HepG2 (cell line): ENCODE measurements around the gene SIX4. TPM values are rescaled to one million over a fixed set of nuclear protein-coding genes. Genes with fewer than 3 reads are reported as not detected.

Source experiments
- MED13 ChIP-seq: sonication (generic); formaldehyde crosslinking; IDR thresholded peaks from 2 replicates; pipeline ENCODE4 v1.5.0; 2020; ENCODE audit warnings: missing genetic modification reagents
- MZF1 ChIP-seq: sonication (generic); formaldehyde crosslinking; IDR thresholded peaks from 2 replicates; pipeline ENCODE4 v1.8.1; 2023; ENCODE audit warnings: mild to moderate bottlenecking, missing genetic modification reagents, borderline replicate concordance
- SMAD9 ChIP-seq: sonication (generic); formaldehyde crosslinking; IDR thresholded peaks from 2 replicates; pipeline ENCODE4 v1.5.1; 2020; ENCODE audit warnings: mild to moderate bottlenecking, missing genetic modification reagents
- ZBTB8A ChIP-seq: sonication (generic); formaldehyde crosslinking; IDR thresholded peaks from 2 replicates; pipeline ENCODE4 v1.4.0; 2020; ENCODE audit warnings: mild to moderate bottlenecking, low read depth, missing genetic modification reagents, borderline replicate concordance
- ZNF317 ChIP-seq: sonication (generic); formaldehyde crosslinking; IDR thresholded peaks from 2 replicates; pipeline ENCODE4 v1.5.0; 2020; ENCODE audit warnings: mild to moderate bottlenecking, missing genetic modification reagents
- ZNF496 ChIP-seq: sonication (generic); formaldehyde crosslinking; IDR thresholded peaks from 2 replicates; pipeline ENCODE4 v1.8.1; 2023; ENCODE audit warnings: mild to moderate bottlenecking, moderate library complexity, missing genetic modification reagents; ENCODE audit not compliant: insufficient replicate concordance
- ZNF563 ChIP-seq: sonication (generic); formaldehyde crosslinking; IDR thresholded peaks from 2 replicates; pipeline ENCODE4 v1.8.0; 2022; ENCODE audit warnings: mild to moderate bottlenecking, moderate library complexity, missing genetic modification reagents
- polyA plus RNA-seq, 8 experiments: library from polyadenylated mRNA; depleted of rRNA in 3 of 8; stranded (reverse) in 7 of 8; unstranded in 1 of 8; fragments of >200 nt; fragmentation: Illumina TruSeq in 4 of 8; extraction: Trizol in 4 of 8; gene quantifications; 2 replicates each; pipeline versions ENCODE4 v1.2.1 to v1.2.3, GENCODE V29; 2011 to 2016; ENCODE audit warnings: low read depth in 4 of 8, missing spikeins in 1 of 8, mixed read lengths in 1 of 8; ENCODE audit not compliant: insufficient read depth in 1 of 8
- total RNA-seq, 5 experiments: library from RNA; depleted of rRNA; stranded (reverse); fragments of >200 nt; fragmentation: Illumina TruSeq; extraction: Trizol; gene quantifications; 2 replicates each; pipeline ENCODE4 v1.2.3, GENCODE V29; 2016; ENCODE audit warnings: low read depth in 1 of 5
- TF ChIP-seq, protein P1 (sequence below): sonication (generic); formaldehyde crosslinking; IDR thresholded peaks from one replicate; pipeline ENCODE4 v1.5.1; 2020; ENCODE audit warnings: mild to moderate bottlenecking, missing genetic modification reagents; ENCODE audit errors: not compliant biosample characterization
- TF ChIP-seq, protein P2 (sequence below): sonication (generic); formaldehyde crosslinking; IDR thresholded peaks from 2 replicates; pipeline ENCODE4 v1.4.0; 2020; ENCODE audit warnings: low read depth, mild to moderate bottlenecking, missing genetic modification reagents
- TF ChIP-seq, protein P3 (sequence below): sonication (generic); formaldehyde crosslinking; IDR thresholded peaks from 2 replicates; pipeline ENCODE4 v1.4.0; 2020; ENCODE audit warnings: missing genetic modification reagents
- TF ChIP-seq, protein P4 (sequence below): sonication (generic); formaldehyde crosslinking; IDR thresholded peaks from 2 replicates; pipeline ENCODE4 v1.5.1; 2020; ENCODE audit warnings: missing genetic modification reagents, mild to moderate bottlenecking, borderline replicate concordance
- TF ChIP-seq, protein P5 (sequence below): sonication (generic); formaldehyde crosslinking; IDR thresholded peaks from 2 replicates; pipeline ENCODE4 v1.4.0; 2020; ENCODE audit warnings: mild to moderate bottlenecking, missing genetic modification reagents
- TF ChIP-seq, protein P6 (sequence below): sonication (generic); formaldehyde crosslinking; conservative IDR thresholded peaks from 2 replicates; pipeline ENCODE4 v1.5.0; 2020; ENCODE audit warnings: missing genetic modification reagents

SIX4 gene
- total and polyA plus RNA-seq, 2 of the 13 experiments (the other 11 are each of a cell fraction or from before 2014, with no cell fraction given), result 5.0 to 6.0 TPM

DNA sequence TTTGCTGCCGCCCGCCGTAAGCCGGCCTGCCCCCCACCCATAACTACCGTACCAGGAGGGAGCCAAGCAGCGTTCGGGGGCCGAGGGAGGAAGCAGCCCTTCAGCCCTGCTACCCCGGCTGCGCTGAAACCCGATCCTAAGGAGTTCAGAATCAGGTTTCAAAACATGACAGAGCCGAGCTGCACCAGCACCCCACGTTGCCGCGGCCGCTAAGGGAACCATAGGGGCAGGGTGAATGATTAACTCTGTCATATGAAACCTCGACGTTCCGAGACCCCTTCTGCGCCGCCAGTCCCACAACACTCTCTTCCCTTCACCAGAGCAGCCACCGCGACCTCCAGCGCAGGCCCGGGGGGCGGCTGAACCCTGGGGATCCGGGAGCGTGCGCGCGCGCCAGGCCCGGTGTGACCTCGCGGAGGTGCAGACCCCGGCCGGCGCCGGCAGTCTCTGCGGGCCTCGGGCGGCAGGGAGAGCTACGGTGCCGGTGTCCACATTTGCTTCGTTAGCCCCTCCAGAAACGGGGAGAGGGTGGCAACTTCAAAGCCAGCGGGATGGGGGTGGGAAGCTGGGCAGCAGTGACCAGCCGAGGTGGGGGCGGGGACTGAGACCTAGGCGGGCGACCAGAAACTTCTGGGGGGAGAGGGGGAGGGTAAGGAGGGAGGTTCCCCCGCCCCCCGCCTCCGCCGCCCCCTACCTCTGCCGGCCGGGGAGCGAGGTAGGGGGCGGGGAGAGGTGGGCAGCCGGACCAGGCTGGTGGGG lies 1.6 kb downstream of the SIX4 start (continued):
- TF ChIP-seq, protein P1, sequence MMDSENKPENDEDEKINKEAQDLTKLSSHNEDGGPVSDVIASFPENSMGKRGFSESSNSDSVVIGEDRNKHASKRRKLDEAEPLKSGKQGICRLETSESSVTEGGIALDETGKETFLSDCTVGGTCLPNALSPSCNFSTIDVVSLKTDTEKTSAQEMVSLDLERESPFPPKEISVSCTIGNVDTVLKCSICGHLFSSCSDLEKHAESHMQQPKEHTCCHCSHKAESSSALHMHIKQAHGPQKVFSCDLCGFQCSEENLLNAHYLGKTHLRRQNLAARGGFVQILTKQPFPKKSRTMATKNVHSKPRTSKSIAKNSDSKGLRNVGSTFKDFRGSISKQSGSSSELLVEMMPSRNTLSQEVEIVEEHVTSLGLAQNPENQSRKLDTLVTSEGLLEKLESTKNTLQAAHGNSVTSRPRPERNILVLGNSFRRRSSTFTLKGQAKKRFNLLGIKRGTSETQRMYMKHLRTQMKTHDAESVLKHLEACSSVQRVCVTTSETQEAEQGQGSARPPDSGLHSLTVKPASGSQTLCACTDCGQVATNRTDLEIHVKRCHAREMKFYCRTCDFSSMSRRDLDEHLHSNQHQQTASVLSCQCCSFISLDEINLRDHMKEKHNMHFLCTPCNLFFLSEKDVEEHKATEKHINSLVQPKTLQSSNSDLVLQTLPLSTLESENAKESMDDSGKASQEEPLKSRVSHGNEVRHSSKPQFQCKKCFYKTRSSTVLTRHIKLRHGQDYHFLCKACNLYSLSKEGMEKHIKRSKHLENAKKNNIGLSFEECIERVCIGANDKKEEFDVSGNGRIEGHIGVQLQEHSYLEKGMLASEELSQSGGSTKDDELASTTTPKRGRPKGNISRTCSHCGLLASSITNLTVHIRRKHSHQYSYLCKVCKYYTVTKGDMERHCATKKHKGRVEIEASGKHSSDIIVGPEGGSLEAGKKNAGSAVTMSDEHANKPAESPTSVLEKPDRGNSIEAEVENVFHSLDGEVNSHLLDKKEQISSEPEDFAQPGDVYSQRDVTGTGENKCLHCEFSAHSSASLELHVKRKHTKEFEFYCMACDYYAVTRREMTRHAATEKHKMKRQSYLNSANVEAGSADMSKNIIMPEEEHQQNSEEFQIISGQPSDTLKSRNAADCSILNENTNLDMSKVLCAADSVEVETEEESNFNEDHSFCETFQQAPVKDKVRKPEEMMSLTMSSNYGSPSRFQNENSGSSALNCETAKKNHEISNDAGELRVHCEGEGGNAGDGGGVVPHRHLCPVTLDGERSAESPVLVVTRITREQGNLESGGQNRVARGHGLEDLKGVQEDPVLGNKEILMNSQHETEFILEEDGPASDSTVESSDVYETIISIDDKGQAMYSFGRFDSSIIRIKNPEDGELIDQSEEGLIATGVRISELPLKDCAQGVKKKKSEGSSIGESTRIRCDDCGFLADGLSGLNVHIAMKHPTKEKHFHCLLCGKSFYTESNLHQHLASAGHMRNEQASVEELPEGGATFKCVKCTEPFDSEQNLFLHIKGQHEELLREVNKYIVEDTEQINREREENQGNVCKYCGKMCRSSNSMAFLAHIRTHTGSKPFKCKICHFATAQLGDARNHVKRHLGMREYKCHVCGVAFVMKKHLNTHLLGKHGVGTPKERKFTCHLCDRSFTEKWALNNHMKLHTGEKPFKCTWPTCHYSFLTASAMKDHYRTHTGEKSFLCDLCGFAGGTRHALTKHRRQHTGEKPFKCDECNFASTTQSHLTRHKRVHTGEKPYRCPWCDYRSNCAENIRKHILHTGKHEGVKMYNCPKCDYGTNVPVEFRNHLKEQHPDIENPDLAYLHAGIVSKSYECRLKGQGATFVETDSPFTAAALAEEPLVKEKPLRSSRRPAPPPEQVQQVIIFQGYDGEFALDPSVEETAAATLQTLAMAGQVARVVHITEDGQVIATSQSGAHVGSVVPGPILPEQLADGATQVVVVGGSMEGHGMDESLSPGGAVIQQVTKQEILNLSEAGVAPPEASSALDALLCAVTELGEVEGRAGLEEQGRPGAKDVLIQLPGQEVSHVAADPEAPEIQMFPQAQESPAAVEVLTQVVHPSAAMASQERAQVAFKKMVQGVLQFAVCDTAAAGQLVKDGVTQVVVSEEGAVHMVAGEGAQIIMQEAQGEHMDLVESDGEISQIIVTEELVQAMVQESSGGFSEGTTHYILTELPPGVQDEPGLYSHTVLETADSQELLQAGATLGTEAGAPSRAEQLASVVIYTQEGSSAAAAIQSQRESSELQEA (CRISPR knock-in tag), result no peak
- TF ChIP-seq ZNF317, result no peak
- TF ChIP-seq MED13 (CRISPR knock-in tag), result no peak
- no peak for TF ChIP-seq SMAD9 (CRISPR knock-in tag)
- TF ChIP-seq, protein P2, sequence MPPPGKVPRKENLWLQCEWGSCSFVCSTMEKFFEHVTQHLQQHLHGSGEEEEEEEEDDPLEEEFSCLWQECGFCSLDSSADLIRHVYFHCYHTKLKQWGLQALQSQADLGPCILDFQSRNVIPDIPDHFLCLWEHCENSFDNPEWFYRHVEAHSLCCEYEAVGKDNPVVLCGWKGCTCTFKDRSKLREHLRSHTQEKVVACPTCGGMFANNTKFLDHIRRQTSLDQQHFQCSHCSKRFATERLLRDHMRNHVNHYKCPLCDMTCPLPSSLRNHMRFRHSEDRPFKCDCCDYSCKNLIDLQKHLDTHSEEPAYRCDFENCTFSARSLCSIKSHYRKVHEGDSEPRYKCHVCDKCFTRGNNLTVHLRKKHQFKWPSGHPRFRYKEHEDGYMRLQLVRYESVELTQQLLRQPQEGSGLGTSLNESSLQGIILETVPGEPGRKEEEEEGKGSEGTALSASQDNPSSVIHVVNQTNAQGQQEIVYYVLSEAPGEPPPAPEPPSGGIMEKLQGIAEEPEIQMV (CRISPR knock-in tag), result no peak
- no peak for TF ChIP-seq MZF1 (CRISPR knock-in tag)
- no peak for TF ChIP-seq ZBTB8A (CRISPR knock-in tag)
- no peak for TF ChIP-seq ZNF496 (CRISPR knock-in tag)
- TF ChIP-seq, protein P3, sequence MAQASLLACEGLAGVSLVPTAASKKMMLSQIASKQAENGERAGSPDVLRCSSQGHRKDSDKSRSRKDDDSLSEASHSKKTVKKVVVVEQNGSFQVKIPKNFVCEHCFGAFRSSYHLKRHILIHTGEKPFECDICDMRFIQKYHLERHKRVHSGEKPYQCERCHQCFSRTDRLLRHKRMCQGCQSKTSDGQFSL (CRISPR knock-in tag), result no peak
- TF ChIP-seq, protein P4, sequence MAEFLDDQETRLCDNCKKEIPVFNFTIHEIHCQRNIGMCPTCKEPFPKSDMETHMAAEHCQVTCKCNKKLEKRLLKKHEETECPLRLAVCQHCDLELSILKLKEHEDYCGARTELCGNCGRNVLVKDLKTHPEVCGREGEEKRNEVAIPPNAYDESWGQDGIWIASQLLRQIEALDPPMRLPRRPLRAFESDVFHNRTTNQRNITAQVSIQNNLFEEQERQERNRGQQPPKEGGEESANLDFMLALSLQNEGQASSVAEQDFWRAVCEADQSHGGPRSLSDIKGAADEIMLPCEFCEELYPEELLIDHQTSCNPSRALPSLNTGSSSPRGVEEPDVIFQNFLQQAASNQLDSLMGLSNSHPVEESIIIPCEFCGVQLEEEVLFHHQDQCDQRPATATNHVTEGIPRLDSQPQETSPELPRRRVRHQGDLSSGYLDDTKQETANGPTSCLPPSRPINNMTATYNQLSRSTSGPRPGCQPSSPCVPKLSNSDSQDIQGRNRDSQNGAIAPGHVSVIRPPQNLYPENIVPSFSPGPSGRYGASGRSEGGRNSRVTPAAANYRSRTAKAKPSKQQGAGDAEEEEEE (CRISPR knock-in tag), result no peak
- TF ChIP-seq, protein P5, sequence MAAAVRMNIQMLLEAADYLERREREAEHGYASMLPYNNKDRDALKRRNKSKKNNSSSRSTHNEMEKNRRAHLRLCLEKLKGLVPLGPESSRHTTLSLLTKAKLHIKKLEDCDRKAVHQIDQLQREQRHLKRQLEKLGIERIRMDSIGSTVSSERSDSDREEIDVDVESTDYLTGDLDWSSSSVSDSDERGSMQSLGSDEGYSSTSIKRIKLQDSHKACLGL (CRISPR knock-in tag), result peak; percentile 81; the same call in 1 of the 2 replicates
- no peak; the same call in 1 of the 2 replicates for TF ChIP-seq ZNF563 (CRISPR knock-in tag)
- TF ChIP-seq, protein P6, sequence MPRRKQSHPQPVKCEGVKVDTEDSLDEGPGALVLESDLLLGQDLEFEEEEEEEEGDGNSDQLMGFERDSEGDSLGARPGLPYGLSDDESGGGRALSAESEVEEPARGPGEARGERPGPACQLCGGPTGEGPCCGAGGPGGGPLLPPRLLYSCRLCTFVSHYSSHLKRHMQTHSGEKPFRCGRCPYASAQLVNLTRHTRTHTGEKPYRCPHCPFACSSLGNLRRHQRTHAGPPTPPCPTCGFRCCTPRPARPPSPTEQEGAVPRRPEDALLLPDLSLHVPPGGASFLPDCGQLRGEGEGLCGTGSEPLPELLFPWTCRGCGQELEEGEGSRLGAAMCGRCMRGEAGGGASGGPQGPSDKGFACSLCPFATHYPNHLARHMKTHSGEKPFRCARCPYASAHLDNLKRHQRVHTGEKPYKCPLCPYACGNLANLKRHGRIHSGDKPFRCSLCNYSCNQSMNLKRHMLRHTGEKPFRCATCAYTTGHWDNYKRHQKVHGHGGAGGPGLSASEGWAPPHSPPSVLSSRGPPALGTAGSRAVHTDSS (CRISPR knock-in tag), result no peak
